ENCODE measurements around the gene ELANE.

GRCh38 chr19:871446-872265, 19.6 kb downstream of the ELANE start:
- TF ChIP-seq CTCF (IDR thresholded peaks at IDR 0.05; ENCODE audit: low read length) (no peak), EZH2 (IDR thresholded peaks at IDR 0.05; ENCODE audit: borderline replicate concordance, low read length) (no peak)
